Measurements from ENCODE around the gene TSKU. TPM values are rescaled to one million over a fixed set of nuclear protein-coding genes. Genes with fewer than 3 reads are reported as not detected.

The TSKU gene
- polyA plus RNA-seq, 3 donors: not detected

DNA sequence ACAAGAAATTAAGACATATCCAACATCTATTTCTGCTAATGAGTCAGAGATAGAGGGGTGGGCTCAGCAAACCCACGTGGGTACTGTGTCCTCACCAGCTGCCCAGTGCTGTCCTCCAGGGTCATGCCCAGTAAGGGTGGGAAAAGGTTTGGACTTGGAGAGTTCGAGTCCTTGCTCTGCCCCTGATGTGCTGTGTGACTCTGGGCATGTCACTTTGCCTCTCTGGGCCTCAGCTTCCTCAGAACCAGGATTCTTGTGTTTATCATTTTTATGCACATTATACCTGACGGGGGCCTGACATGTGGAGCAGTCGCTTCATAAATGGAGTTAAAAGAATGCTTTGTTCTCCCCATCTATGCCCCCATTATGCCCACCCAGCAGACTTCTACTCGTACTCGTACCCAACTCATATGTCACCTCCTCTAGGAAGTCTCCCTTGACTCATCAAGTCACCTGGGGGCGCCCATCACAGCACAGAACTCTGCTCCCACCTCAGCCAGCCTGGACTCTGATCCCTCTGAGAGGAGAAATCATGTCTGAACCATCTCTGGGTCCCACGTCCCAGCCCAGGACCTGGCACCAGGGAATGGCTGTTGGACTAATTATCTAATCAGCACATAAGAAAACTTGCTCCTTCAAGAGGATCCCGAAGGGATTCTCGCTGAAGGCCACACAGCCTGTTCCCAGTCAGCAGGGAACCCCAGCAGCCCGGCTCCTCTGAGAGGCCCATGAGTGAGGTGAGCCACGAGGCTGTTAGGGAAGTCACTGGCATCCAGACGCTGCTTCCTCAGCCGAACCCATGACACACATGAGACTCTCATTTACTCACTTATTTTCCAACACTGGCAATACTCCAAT is 38.7 kb upstream of the TSKU start:
- Mint-ChIP-seq H3K36me3 (no peaks in the 10 kb centered on the region), H3K4me1 (peaks cover 3% of the 10 kb centered on the region), H3K9me3 (no peaks in the 10 kb centered on the region), H3K27me3 (ENCODE audit: low read depth in 3 of 3) (peaks cover 6 to 14% (median 14%) of the 10 kb centered on the region in 3 donors), H3K4me3 (no peak overlapping the region), H3K27ac (no peak overlapping the region)
- Histone ChIP-seq H3K79me2 (ENCODE audit: insufficient read depth, low read length) (no peaks in the 10 kb centered on the region), H3K9me3 (replicated peaks in 1 of 2; ENCODE audit: control insufficient read depth in 1 of 2, insufficient read depth in 1 of 2, low read length in 2 of 2) (no peaks in the 10 kb centered on the region), H2AFZ (ENCODE audit: insufficient read depth, low read depth, low read length, poor library complexity, severe bottlenecking) (no peak overlapping the region), H3K27me3 (ENCODE audit: control insufficient read depth in 2 of 2, insufficient read depth in 2 of 2, low read length in 2 of 2) (no peaks in the 10 kb centered on the region), H4K20me1 (ENCODE audit: insufficient read depth, low read length) (no peaks in the 10 kb centered on the region), H3K27ac (ENCODE audit: low read depth in 1 of 2, low read length in 2 of 2) (no peak overlapping the region), H3K4me3 (replicated peaks in 1 of 3; ENCODE audit: low read depth in 2 of 3, low read length in 3 of 3) (no peak overlapping the region), H3K9ac (ENCODE audit: insufficient read depth, low read length, poor library complexity, severe bottlenecking) (no peak overlapping the region), H3K4me1 (ENCODE audit: control insufficient read depth in 1 of 2, insufficient read depth in 2 of 2, low read length in 2 of 2) (no peaks in the 10 kb centered on the region), H3K36me3 (replicated peaks in 1 of 2; ENCODE audit: control insufficient read depth in 1 of 2, insufficient read depth in 2 of 2, low read length in 2 of 2) (no peaks in the 10 kb centered on the region), H3K4me2 (replicated peaks; ENCODE audit: extremely low read depth, low read length, poor library complexity, severe bottlenecking) (no peak overlapping the region)
- 46% methylated on average over 8 of the region's 14 CpGs for WGBS (ENCODE audit: insufficient coverage)
- intact Hi-C loops (cut with micrococcal nuclease): no loop called here
- DNase-seq: no peak
- TF ChIP-seq, protein P1, sequence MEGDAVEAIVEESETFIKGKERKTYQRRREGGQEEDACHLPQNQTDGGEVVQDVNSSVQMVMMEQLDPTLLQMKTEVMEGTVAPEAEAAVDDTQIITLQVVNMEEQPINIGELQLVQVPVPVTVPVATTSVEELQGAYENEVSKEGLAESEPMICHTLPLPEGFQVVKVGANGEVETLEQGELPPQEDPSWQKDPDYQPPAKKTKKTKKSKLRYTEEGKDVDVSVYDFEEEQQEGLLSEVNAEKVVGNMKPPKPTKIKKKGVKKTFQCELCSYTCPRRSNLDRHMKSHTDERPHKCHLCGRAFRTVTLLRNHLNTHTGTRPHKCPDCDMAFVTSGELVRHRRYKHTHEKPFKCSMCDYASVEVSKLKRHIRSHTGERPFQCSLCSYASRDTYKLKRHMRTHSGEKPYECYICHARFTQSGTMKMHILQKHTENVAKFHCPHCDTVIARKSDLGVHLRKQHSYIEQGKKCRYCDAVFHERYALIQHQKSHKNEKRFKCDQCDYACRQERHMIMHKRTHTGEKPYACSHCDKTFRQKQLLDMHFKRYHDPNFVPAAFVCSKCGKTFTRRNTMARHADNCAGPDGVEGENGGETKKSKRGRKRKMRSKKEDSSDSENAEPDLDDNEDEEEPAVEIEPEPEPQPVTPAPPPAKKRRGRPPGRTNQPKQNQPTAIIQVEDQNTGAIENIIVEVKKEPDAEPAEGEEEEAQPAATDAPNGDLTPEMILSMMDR (IDR thresholded peaks at IDR 0.05): no peak

DNA sequence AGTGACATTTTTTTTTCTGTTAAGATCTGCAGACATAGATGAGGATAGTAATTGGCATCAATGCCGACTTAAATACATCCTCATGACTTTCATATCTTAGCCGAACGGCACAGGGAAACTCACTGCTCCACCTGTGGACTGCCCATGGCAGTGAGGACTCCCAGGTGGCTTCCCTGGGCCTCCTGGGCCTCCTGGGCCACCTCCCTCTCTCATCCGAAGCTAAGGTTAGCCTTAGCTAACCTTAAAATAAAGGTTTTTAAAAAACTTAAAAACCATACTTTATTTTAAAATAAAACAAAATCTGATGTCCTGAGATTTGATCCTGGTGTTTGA is 38.1 kb upstream of the TSKU start:
- peaks cover 6 to 12% (median 11%) of the 10 kb centered on the region in 3 donors for H3K27me3 Mint-ChIP-seq (ENCODE audit: low read depth in 3 of 3)
- 90% methylated on average over 3 of the region's 4 CpGs for WGBS (ENCODE audit: insufficient coverage)
- H3K9me3 Mint-ChIP-seq: no peaks in the 10 kb centered on the region
- H3K4me1 Mint-ChIP-seq: peaks cover 3% of the 10 kb centered on the region
- H3K27ac Mint-ChIP-seq: no peak overlapping the region
- H3K4me3 ChIP-seq (replicated peaks in 1 of 3; ENCODE audit: low read depth in 2 of 3, low read length in 3 of 3): no peak overlapping the region
- H4K20me1 ChIP-seq (ENCODE audit: insufficient read depth, low read length): no peaks in the 10 kb centered on the region
- H3K27me3 ChIP-seq (ENCODE audit: control insufficient read depth in 2 of 2, insufficient read depth in 2 of 2, low read length in 2 of 2): no peaks in the 10 kb centered on the region
- no peak for DNase-seq
- no peaks in the 10 kb centered on the region for H3K36me3 Mint-ChIP-seq
- intact Hi-C loops (cut with micrococcal nuclease): no loop called here
- no peaks in the 10 kb centered on the region for H3K9me3 ChIP-seq (replicated peaks in 1 of 2; ENCODE audit: control insufficient read depth in 1 of 2, insufficient read depth in 1 of 2, low read length in 2 of 2)
- H3K4me3 Mint-ChIP-seq: no peak overlapping the region
- no peaks in the 10 kb centered on the region for H3K36me3 ChIP-seq (replicated peaks in 1 of 2; ENCODE audit: control insufficient read depth in 1 of 2, insufficient read depth in 2 of 2, low read length in 2 of 2)
- H3K4me2 ChIP-seq (replicated peaks; ENCODE audit: extremely low read depth, low read length, poor library complexity, severe bottlenecking): no peak overlapping the region
- H3K79me2 ChIP-seq (ENCODE audit: insufficient read depth, low read length): no peaks in the 10 kb centered on the region
- H3K9ac ChIP-seq (ENCODE audit: insufficient read depth, low read length, poor library complexity, severe bottlenecking): no peak overlapping the region
- H3K4me1 ChIP-seq (ENCODE audit: control insufficient read depth in 1 of 2, insufficient read depth in 2 of 2, low read length in 2 of 2): no peaks in the 10 kb centered on the region
- TF ChIP-seq, protein P1 (IDR thresholded peaks at IDR 0.05): no peak
- no peak overlapping the region for H3K27ac ChIP-seq (ENCODE audit: low read depth in 1 of 2, low read length in 2 of 2)
- no peak overlapping the region for H2AFZ ChIP-seq (ENCODE audit: insufficient read depth, low read depth, low read length, poor library complexity, severe bottlenecking)

Measured in CD14-positive monocyte (primary cell).